HL-60/S4 treated with phorbol 12-myristate 13-acetate at 8.2 ng/mL for 4 days and 3 days (cell line): ENCODE data around the gene GPC5.
"Not testable (repeated sequence)": the region's sequence is repeated elsewhere in the genome, so short reads cannot be mapped to it uniquely, and the experiment has no call there.

ENCODE experiments used
- in situ Hi-C: fragments of 300-500 bp; cut with MboI; formaldehyde crosslinking; loops from 2 replicates; pipeline ENCODE4 v1.15.0; 2022; ENCODE audit warnings: low sequenced_read_pairs

Gene GPC5

GRCh38 chr13:91824416-91824815, 426.0 kb downstream of the GPC5 start:
- in situ Hi-C loops, result no loop called here

- in situ Hi-C loops, result no loop called here
Measured at GRCh38 chr13:91825516-91825915, 427.1 kb downstream of the GPC5 start.

GRCh38 chr13:91836553-91836952, 438.1 kb downstream of the GPC5 start:
- in situ Hi-C loops, result no loop called here

- in situ Hi-C loops, result no loop called here
Measured at GRCh38 chr13:91845612-91846011, 447.2 kb downstream of the GPC5 start.

- in situ Hi-C loops, result no loop called here
Measured at GRCh38 chr13:91863699-91864098, 465.3 kb downstream of the GPC5 start.

GRCh38 chr13:91868351-91868750, 469.9 kb downstream of the GPC5 start:
- in situ Hi-C loops, result no loop called here

- in situ Hi-C loops, result no loop called here
Measured at GRCh38 chr13:91878491-91878890, 480.1 kb downstream of the GPC5 start.

- in situ Hi-C loops, result no loop called here
Measured at GRCh38 chr13:91879360-91879759, 480.9 kb downstream of the GPC5 start.

GRCh38 chr13:91882918-91883317, 484.5 kb downstream of the GPC5 start:
- in situ Hi-C loops, result no loop called here

GRCh38 chr13:91889641-91890040, 491.2 kb downstream of the GPC5 start:
- in situ Hi-C loops, result no loop called here

GRCh38 chr13:91891141-91891540, 492.7 kb downstream of the GPC5 start:
- in situ Hi-C loops, result no loop called here

- in situ Hi-C loops, result no loop called here
Measured at GRCh38 chr13:91893040-91893439, 494.6 kb downstream of the GPC5 start.

GRCh38 chr13:91894316-91894715, 495.9 kb downstream of the GPC5 start:
- in situ Hi-C loops, result no loop called here

- in situ Hi-C loops, result no loop called here
Measured at GRCh38 chr13:91896547-91896946, 498.1 kb downstream of the GPC5 start.

- in situ Hi-C loops, result not testable (repeated sequence)
Measured at GRCh38 chr13:91898986-91899385, 500.6 kb downstream of the GPC5 start.

GRCh38 chr13:91902291-91902690, 503.9 kb downstream of the GPC5 start:
- in situ Hi-C loops, result no loop called here

- in situ Hi-C loops, result no loop called here
Measured at GRCh38 chr13:91904005-91904404, 505.6 kb downstream of the GPC5 start.

- in situ Hi-C loops, result no loop called here
Measured at GRCh38 chr13:91904597-91904996, 506.2 kb downstream of the GPC5 start.

GRCh38 chr13:91907398-91907797, 509.0 kb downstream of the GPC5 start:
- in situ Hi-C loops, result no loop called here

- in situ Hi-C loops, result no loop called here
Measured at GRCh38 chr13:91909617-91910016, 511.2 kb downstream of the GPC5 start.

- in situ Hi-C loops, result no loop called here
Measured at GRCh38 chr13:91922969-91923592, 524.7 kb downstream of the GPC5 start.

GRCh38 chr13:91930687-91931086, 532.3 kb downstream of the GPC5 start:
- in situ Hi-C loops, result no loop called here

- in situ Hi-C loops, result no loop called here
Measured at GRCh38 chr13:91934354-91934753, 535.9 kb downstream of the GPC5 start.
